HG03025 (cell line): ENCODE measurements around the gene SDHA.
"Not testable (repeated sequence)": the region's sequence is repeated elsewhere in the genome, so short reads cannot be mapped to it uniquely, and the experiment has no call there.

ENCODE experiments used
- ATAC-seq: cut with Tn5 transposase; IDR thresholded peaks from one replicate; pipeline ENCODE4 v1.9.1; 2021; ENCODE audit warnings: mild to moderate bottlenecking, moderate library complexity; ENCODE audit not compliant: unreplicated experiment, low FRiP score

Gene SDHA

DNA sequence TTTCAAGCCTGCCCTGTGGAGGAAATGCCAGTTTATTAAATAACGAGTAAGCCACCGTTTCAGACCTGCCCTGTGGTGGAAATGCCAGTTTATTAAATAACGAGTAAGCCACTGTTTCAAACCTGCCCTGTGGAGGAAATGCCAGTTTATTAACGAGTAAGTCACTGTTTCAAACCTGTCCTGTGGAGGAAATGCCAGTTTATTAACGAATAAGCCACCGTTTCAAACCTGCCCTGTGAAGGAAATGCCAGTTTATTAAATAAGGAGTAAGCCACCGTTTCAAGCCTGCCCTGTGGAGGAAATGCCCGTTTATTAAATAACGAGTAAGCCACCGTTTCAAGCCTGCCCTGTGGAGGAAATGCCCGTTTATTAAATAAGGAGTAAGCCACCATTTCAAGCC, 33.9 kb downstream of the SDHA start:
- ATAC-seq: not testable (repeated sequence)

DNA sequence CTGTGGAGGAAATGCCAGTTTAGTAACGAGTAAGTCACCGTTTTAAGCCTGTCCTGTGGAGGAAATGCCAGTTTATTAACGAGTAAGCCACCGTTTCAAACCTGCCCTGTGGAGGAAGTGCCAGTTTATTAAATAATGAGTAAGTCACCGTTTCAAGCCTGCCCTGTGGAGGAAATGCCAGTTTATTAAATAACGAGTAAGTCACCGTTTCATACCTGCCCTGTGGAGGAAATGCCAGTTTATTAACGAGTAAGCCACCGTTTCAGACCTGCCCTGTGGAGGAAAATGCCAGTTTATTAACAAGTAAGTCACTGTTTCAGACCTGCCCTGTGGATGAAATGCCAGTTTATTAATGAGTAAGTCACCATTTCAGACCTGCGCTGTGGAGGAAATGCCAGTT, 34.4 kb downstream of the SDHA start:
- ATAC-seq: no peak

DNA sequence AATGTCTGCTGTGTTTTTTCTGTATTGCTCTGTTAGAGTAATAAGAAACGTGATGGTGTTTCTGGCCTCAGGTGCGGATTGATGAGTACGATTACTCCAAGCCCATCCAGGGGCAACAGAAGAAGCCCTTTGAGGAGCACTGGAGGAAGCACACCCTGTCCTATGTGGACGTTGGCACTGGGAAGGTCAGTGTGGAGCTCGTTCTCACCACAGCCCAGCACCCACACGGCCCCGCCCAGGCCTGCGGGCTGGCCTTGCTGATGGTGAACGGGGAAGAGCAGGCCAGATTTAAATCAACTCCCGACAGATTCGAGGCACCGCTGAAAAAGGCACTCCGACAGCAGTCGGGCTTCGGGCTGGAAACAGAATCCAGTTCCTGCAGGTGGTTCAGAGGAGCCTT, 36.2 kb downstream of the SDHA start:
- ATAC-seq: not testable (repeated sequence)

DNA sequence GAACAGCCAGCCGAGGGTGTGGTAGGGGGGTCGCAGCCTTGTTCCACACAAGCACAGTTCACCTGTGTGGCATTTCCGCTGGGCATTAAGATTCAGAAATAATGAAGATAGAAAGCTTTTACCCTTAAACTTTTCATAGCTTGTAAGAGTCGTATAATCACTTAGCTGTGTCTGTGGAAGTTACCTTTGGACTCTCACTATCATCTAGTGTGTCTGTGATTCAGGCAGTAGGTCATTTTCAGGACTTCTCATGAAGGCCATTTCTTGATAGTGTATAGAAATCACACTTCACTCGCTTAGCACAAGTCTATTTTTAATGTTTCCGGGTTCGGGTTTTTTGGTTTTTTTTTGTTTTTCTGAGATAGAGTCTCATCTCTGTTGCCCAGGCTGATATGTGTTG, 37.0 kb downstream of the SDHA start:
- not testable (repeated sequence) for ATAC-seq

DNA sequence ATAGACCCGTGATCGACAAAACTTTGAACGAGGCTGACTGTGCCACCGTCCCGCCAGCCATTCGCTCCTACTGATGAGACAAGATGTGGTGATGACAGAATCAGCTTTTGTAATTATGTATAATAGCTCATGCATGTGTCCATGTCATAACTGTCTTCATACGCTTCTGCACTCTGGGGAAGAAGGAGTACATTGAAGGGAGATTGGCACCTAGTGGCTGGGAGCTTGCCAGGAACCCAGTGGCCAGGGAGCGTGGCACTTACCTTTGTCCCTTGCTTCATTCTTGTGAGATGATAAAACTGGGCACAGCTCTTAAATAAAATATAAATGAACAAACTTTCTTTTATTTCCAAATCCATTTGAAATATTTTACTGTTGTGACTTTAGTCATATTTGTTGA, 38.2 kb downstream of the SDHA start:
- not testable (repeated sequence) for ATAC-seq

DNA sequence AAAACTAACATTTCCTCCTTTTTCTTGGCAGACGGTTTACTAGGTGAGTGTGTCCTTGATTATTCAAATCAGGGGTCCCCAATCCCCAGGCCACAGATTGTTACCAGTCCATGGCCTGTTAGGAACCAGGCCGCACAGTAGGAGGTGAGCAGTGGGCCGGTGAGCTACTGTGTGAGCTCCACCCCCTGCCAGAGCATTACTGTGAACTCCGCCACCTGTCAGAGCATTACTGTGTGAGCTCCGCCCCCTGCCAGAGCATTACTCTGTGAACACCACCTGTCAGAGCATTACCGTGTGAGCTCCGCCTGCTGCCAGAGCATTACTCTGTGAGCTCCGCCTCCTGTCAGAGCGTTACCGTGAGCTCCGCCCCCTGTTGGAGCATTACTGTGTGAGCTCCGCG, 39.0 kb downstream of the SDHA start:
- ATAC-seq: no peak

DNA sequence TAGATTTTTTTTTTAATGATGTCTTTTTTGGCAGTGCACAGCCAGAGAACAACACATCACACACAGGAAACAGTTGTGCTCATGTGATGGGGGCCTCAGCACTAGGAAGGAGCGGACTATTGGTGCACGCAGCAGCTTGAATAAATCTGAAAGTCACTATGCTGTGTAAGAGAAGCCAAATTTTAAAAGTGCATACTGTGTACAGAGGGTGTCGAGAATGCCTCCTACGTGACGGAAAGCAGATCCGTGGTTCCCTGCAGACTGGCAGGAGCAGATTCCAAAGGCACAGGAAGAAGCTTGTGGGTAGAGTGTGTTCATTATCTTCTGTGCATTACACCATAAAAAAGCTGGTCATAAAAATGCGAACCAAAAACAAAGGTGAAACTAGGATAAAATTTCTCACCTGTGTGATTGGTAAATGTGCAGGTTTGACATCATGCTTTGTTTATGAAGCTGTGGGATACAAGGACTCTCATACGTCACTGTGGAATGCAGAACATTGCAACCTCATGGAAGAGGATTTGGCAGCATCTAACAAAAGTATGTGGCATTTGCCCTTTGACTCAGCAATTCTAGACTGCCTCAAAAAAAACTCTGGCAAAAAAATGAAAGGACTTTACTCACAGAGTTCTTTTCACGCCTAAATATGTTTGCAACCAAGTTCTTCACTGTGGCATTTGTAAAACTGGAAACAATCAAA, 45.3 kb downstream of the SDHA start:
- ATAC-seq: not testable (repeated sequence)

DNA sequence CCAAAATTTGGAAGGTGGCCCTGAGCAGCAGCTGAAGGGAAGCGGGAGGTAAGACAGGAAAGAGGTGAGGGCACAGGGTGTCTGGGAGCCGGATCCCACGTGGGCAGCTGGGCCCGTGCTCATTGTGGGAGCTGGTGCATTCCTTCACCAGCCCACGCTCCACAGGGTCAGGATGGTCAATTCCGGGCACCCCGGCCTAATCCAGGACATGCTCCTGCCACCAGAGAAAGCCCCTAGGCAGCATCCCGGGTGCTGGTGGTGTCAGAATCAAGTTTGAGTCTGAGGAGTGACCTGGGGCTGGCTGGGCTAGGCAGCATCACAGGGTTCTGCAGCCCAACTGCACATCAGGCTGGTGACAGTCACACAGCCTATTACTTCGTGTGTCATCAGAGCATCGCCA, 46.2 kb downstream of the SDHA start:
- ATAC-seq: no peak

DNA sequence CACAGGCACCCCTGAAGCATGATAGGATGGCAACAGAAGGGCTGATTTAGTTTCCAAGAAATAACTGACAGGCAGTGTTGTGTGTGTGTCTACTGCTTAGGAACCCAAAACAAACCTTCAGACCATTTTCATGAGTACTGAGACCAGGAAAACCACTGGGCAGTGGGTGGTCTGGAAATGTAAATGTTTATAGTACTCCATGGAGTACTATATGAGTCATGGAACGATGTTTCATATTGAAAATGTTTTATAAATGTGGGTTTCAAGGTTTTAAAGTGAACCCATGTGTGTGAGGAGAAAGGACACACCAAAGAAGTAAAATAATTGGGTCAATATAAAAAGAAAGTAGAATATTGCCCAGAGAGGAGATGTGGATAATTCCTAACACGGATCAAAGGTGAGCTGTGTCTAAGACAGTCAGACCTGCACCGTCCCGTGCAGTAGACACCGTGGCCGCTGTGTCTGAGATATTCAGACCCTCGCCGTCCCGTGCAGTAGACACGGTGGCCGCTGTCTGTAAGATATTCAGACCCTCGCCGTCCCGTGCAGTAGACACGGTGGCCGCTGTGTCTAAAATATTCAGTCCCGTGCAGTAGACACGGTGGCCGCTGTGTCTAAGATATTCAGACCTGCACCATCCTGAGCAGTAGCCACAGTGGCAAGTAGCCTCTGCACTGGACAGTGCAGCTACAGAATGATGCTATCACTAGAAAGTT, 48.3 kb downstream of the SDHA start:
- not testable (repeated sequence) for ATAC-seq

DNA sequence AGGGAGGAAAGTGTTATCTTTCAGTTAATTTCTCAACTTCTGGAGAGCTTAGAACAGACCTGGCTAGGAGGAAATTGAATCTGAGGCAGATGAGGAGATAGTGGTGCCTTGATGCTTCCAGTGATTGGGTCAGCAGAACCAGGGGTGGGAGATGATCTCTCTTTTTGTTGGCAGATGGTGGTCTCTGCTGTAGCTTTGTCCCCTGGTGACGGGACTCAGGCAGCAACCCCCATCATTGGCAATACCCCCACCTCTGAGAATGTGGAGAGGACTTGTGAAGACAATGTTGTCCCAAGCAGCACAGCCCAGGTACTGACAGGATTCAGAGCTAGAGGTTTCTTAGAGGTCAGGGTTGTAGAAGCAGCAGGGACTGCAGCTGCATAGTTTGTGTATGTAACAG, 49.6 kb downstream of the SDHA start:
- no peak for ATAC-seq

DNA sequence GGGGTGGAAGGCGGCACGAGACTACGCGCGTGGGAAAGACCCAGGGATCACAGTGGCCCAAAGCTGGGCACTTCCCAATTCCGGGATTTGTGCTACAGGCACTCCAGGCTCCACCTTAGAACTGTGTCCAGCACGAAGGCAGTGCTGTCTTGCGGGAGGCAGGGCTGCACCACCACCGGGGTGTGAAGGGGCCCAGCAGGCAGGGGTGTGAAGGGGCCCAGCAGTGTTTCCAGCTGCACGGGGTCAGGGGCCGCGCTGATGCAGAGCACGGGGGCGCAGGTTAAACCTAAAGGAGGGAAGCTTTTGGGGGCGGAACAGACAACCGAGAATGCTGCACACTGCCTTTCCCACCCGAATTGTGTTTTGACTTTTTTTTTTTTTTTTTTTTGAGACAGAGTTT, 52.2 kb downstream of the SDHA start:
- no peak for ATAC-seq

DNA sequence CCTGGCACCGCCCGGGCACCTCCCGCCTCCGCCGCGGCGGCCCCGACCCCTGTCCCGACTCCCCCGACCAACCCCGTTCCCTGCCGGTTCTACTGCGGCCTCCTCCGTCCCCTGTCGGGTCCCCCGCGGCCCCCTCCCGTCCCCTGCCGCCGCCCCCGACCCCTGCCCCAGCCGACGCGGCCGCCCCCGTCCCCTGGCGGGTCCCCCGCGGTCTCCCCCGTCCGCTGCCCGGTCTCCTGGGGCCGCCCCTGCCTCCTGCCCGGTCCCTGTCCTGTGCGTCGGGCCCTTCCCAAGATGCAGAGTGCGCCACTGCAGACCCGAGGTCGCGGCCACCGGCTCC, 53.7 kb downstream of the SDHA start:
- peak; percentile 8 for ATAC-seq

DNA sequence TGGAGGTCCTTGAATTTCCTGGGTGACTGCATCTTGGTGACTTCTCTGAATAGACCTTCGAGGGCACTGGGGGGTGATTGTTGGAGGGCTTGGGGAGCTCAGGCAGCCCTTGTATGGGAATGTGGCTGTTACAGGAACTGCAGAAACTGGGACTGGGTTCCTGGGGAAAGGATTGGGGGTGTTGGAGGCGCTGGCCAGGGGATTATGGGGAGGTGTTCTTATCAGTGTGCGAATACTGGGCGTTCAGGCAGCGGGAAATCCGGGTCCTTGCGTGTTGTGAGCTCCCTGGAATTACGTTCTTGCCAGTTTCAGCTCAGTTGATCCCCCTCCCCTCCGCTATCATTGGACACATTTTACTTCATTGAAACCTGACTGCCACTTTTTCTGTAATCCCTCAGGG, 55.0 kb downstream of the SDHA start:
- not testable (repeated sequence) for ATAC-seq

DNA sequence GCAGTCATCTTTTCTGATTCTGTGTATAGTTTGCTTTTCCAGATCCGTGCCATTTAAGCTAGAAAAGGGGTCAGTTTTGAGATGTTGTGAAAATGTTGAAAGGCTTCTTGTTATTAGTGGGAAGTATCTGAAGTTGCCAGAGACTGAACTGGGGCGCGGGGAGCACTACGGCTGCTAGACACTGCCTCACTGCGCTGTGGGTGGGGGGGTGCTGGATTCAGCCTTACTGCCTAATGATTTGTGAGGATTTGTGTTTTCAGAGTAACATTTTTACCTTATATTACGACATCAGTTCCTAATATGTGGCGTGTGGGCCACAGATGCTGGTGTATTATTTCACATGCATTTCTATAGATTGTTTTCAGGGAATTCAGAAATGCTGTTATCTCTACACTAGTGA, 55.4 kb downstream of the SDHA start:
- ATAC-seq: not testable (repeated sequence)

DNA sequence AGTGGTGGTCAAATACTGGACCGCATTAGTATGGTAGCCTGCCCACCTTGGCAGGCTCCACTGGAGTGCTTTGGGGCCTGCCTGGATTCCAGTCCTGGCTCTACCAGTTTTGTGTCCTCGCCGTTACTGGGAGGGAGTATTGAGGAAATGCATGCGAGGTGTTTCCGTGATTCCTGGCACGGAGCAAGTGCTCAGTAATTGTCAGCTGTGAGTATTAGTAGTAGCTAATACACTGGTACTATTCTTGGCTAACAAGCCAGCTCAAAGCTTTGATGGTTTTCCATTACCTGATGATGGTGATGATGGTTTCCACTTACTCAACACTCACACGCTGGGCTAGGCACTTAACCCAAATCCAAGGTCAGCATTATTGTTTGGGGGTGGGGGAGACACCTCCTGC, 56.2 kb downstream of the SDHA start:
- ATAC-seq: not testable (repeated sequence)

DNA sequence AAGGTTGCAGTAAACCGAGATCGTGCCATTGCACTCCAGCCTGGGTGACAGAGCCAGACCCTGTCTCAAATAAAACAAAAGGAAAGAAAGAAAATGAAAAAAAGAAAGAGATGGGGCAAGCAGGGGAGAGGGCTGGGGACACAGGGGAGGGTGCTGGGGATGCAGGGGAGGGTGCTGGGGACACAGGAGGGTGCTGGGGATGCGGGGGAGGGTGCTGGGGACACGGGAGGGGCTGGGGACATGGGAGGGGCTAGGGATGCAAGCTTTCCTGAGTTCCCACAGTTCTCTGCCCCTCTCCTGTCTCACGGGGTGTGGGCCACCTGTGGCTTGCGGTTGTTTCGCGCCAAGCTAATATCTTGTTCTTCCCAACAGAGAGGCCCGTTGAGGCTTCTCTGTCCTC, 60.5 kb downstream of the SDHA start:
- ATAC-seq: no peak

DNA sequence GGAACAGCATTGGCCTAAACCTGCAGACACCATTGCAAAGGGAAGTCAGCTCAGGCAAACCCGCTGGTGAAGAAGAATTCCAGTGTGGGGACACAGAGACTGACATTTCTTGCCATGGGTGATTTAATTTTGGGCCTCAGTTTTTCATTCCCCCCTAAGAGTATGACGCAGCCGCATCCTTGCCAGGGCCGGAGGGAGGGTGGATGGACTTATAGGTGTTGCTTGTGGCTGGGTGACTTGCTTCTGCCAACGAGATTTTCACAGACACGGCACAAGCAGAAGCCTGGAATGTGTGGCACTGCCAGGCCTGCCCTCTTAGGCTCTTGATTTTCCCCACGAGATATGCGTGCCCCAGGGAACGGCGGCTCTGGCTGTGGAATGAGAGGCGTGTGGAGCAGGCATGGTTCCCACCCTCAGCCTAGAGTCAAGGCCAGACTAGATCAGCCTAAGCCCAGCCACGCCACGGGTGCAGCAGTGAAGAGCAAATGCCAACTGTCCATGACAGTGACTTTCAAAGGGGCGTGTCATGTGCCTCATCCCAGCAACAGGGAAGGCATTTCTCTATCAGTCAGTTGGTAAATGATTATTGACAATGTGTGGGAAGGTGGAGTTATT, 61.0 kb downstream of the SDHA start:
- ATAC-seq: not testable (repeated sequence)

DNA sequence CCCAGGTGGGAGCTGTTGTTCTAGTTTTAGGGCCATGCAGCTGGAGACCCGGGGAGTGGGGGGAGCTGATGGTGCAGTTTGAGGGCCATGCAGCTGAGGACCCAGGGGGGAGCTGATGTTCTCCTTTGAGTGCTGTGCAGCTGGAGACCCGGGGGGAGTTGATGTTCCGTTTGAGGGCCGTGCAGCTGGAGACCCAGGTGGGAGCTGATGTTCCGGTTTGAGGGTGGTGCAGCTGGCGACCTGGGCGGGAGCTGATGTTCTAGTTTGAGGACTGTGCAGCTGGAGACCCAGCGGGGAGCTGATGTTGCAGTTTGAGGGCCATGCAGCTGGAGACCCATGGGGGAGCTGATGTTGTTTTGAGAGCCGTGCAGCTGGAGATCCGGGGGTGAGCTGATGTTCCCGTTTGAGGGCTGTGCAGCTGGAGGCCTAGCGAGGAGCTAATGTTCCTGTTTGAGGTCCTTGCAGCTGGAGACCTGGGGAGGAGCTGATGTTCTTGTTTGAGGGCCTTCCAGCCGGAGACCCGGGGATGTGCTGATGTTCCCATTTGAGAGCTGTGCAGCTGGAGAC, 68.0 kb downstream of the SDHA start:
- no peak for ATAC-seq

DNA sequence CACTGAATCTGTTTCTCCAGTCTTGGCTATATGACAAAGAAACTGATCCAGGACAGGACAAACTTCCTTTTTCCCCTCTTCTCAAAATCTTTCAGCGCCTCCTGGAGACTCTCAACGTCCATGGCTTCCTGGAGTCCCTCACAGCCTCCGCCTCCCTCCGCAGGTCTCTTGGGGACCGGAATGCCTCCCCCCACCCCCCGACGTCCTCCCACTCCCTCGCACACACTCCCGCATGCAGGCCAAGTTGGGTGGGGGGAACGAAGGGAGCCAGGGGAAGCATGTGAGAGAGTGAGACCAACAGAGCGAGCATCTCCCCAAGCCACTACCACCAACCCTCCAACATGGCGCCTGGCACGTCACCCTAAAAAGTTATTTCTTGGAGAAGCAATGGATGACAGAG, 72.1 kb downstream of the SDHA start:
- not testable (repeated sequence) for ATAC-seq

DNA sequence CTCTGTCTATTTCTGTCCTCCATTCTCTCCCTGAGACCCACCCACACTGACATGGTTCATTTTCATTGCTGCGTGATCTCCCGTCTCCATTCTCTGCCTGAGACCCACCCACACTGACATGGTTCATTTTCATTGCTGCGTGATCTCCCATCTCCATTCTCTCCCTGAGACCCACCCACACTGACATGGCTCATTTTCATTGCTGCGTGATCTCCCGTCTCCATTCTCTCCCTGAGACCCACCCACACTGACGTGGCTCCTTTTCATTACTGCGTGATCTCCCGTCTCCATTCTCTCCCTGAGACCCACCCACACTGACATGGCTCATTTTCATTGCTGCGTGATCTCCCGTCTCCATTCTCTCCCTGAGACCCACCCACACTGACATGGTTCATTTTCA, 73.2 kb downstream of the SDHA start:
- not testable (repeated sequence) for ATAC-seq

DNA sequence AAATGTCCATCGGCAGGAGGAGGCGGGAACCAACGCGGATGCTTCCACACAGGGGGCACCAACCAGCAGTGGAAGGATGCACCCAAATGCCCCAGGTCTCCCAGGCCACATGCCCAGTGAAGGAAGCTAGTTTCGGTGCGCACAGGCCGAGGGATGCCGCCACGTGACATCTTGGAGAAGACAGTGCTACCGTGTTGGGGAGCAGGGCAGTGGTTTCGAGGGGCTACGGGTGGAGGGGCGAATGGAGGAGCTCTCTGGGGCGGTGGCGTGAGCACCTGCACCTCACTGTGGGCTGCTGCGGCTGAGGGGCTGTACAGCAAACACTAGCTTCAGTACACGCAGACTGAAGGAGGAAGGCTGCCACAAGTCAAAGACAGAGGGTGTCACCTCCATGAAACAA, 76.7 kb downstream of the SDHA start:
- ATAC-seq: not testable (repeated sequence)

DNA sequence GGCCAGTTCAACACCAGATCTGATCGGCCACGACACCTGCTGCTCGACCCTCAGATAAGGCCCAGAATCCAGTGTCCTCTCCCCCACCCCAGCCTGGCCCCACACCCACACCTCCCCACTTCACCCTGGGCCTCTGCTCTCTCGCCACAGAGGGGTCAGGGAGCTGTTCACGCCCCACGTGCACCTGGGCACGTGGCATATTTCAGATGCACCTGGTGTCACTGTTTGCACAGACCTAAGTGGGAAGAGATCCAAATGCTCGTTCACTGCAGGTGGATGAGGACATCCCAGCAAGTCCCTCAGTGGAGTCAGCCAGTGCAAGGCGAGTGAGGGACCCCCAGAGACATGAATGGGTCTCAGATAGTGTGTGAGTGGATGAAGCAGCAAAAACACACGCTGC, 78.1 kb downstream of the SDHA start:
- ATAC-seq: not testable (repeated sequence)
